Left ventricle myocardium inferior (tissue), 1 donor: Measurements from ENCODE around the gene ARGFX. TPM values are rescaled to one million over a fixed set of nuclear protein-coding genes. Genes with fewer than 3 reads are reported as not detected.
A peak's percentile ranks its signal among the peaks of the same experiment; 100 is the strongest.

ENCODE experiments used
- DNase-seq: peaks from one replicate; pipeline ENCODE4 v3.0.0-alpha.2; 2020
- H3K27ac ChIP-seq: fragments of 200-600 bp; replicated peaks from 2 replicates; pipeline ENCODE4 v1.8.0; 2021
- H3K27me3 ChIP-seq: fragments of 200-600 bp; 2 replicates; pipeline ENCODE4 v1.8.0; 2021; ENCODE audit warnings: low read depth
- H3K36me3 ChIP-seq: fragments of 200-600 bp; 2 replicates; pipeline ENCODE4 v1.8.0; 2021
- H3K4me1 ChIP-seq: fragments of 200-600 bp; 2 replicates; pipeline ENCODE4 v1.8.0; 2021
- H3K4me3 ChIP-seq: fragments of 200-600 bp; 2 replicates; pipeline ENCODE4 v1.8.0; 2021; ENCODE audit warnings: mild to moderate bottlenecking, moderate library complexity
- H3K9me3 ChIP-seq: fragments of 200-600 bp; replicated peaks from 2 replicates; pipeline ENCODE4 v1.8.0; 2021
- CTCF ChIP-seq: fragments of 200-600 bp; IDR thresholded peaks from 2 replicates; pipeline ENCODE4 v1.8.0; 2021; ENCODE audit warnings: antibody characterized with exemption, mild to moderate bottlenecking, borderline replicate concordance
- intact Hi-C: fragments of 100-400 bp; cut with micrococcal nuclease; formaldehyde crosslinking; loops from one replicate; pipeline ENCODE4 v1.11.0; 2022
- total RNA-seq: library from RNA; stranded (reverse); fragmentation: NEBNext Ultra II Directional; extraction: Animal tissue kit (Norgen Biotek cat#: 25700); gene quantifications from one replicate; pipeline ENCODE4 v1.2.1, GENCODE V29; 2021
- donor health status: DM: no; HTN: yes; CAD: no; lungs with severe emphysema.

The ARGFX gene
- total RNA-seq, 1 donor from 2014 or later, result not detected

DNA sequence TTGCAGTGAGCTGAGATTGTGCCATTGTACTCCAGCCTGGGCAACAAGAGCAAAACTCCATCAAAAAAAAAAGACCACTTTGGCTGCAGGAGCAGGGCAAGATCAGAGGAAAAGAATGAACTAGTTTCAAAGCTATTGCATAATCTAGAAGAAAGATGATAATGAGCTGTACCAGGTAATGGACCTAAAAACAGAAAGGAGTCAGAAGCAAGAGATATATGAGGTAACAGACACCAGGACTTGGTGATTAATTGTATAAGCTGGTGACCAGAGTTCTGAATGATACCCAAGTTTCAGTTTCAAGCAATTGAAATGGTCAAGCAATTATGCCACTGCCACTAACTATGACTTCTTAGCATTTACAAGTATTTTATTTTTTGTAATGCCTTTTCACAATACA, 24.8 kb upstream of the ARGFX start:
- no peaks in the 10 kb centered on the region for H3K9me3 ChIP-seq
- H3K36me3 ChIP-seq, result no peaks in the 10 kb centered on the region
- intact Hi-C loops, result no loop called here
- DNase-seq, result no peak
- no peak overlapping the region for H3K27ac ChIP-seq
- no peak for TF ChIP-seq CTCF
- peaks cover 13% of the 10 kb centered on the region for H3K4me1 ChIP-seq
- no peak overlapping the region for H3K4me3 ChIP-seq
- no peaks in the 10 kb centered on the region for H3K27me3 ChIP-seq

GRCh38 chr3:121545049-121545573, 22.6 kb upstream of the ARGFX start:
- Histone ChIP-seq H3K4me1 (peaks cover 13% of the 10 kb centered on the region), H3K27me3 (no peaks in the 10 kb centered on the region), H3K9me3 (no peaks in the 10 kb centered on the region), H3K36me3 (no peaks in the 10 kb centered on the region), H3K27ac (no peak overlapping the region), H3K4me3 (peak overlapping the region; percentile 70)
- intact Hi-C loops, result loop anchor here (5.0 kb wide), 1 partner anchor 712 kb away; no protein-coding TSS in a partner anchor
- no peak for TF ChIP-seq CTCF
- DNase-seq, result no peak

- Histone ChIP-seq H3K36me3 (no peaks in the 10 kb centered on the region), H3K4me3 (peak within 1 kb of the TSS; percentile 70), H3K27me3 (no peaks in the 10 kb centered on the region), H3K4me1 (peaks cover 13% of the 10 kb centered on the region), H3K9me3 (no peaks in the 10 kb centered on the region), H3K27ac (peak within 1 kb of the TSS; percentile 79)
- TF ChIP-seq CTCF, result no peak
- intact Hi-C loops, result loop anchor here (5.0 kb wide), 1 partner anchor 711 kb away; no protein-coding TSS in a partner anchor
- DNase-seq, result peak; percentile 88
Observed at GRCh38 chr3:121545574-121546455, 21.9 kb upstream of the ARGFX start, which contains the start of gene POLQ. Gene POLQ (minus strand): TSS chr3:121545988. CDS start chr3:121545877, 111 bp downstream.

DNA sequence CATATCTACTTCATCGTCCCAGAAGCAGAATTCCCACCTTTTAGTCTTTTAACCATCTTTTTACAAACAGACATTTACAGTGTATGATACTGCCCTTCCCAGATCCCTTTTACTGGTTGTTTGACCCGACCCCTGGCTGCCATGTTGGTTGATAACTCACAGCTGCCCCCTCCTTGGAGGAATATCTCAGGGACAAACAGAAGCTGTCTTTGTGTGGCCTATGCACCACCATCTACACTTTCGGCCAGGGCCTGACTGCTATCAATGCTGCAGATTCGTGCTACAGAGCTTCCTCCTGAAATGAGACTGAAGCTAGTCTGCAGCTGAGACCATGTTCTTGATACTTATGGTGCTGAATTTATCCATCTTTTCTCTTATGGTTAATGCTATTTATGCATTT, 15.4 kb upstream of the ARGFX start:
- intact Hi-C loops, result no loop called here
- Histone ChIP-seq H3K36me3 (no peaks in the 10 kb centered on the region), H3K9me3 (no peaks in the 10 kb centered on the region), H3K27me3 (no peaks in the 10 kb centered on the region), H3K4me3 (peak overlapping the region; percentile 20), H3K4me1 (peaks cover 2% of the 10 kb centered on the region), H3K27ac (no peak overlapping the region)
- TF ChIP-seq CTCF, result no peak
- DNase-seq, result no peak

DNA sequence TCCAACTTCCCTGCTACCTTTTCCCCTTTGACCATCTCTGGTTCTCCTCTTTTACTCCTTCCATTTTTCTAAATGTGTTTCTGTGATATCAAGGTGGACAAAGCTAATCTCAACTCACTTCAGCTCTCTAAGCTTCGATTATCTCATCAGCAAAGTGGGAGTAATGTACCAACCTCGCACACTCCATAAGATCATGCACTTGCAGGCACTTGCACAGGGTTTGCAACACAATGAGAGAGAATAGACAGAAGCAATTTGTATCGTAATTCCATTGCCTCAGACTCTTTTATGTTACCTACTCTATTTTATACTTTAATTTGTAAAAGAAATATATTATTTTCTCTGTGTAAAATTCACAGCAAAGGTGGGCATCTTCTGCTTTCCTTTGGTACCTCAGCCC, 15.0 kb upstream of the ARGFX start:
- no peaks in the 10 kb centered on the region for H3K36me3 ChIP-seq
- DNase-seq, result no peak
- TF ChIP-seq CTCF, result no peak
- H3K27me3 ChIP-seq, result no peaks in the 10 kb centered on the region
- intact Hi-C loops, result no loop called here
- no peak overlapping the region for H3K4me3 ChIP-seq
- H3K9me3 ChIP-seq, result no peaks in the 10 kb centered on the region
- peaks cover 2% of the 10 kb centered on the region for H3K4me1 ChIP-seq
- H3K27ac ChIP-seq, result no peak overlapping the region
